Measurements from ENCODE around the gene SWT1.

DNA sequence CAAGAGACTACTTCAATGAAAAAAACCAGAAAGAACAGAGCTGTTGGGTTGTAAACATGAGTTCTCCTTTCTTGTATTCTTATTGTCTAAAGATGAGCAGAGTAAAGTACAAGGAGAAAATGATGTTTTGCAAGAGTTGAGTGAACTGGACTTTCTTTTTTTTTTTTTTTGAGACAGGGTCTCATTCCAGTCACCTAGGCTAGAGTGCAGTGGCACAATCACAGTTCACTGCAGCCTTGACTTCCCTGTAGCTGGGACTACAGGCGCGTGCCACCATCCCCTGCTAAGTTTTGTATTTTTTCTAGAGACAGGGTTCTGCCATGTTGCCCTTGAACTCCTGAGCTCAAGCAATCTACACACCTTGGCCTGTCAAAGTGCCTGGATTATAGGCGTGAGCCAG lies 167.2 kb downstream of the SWT1 start:
- TF ChIP-seq, protein P1, sequence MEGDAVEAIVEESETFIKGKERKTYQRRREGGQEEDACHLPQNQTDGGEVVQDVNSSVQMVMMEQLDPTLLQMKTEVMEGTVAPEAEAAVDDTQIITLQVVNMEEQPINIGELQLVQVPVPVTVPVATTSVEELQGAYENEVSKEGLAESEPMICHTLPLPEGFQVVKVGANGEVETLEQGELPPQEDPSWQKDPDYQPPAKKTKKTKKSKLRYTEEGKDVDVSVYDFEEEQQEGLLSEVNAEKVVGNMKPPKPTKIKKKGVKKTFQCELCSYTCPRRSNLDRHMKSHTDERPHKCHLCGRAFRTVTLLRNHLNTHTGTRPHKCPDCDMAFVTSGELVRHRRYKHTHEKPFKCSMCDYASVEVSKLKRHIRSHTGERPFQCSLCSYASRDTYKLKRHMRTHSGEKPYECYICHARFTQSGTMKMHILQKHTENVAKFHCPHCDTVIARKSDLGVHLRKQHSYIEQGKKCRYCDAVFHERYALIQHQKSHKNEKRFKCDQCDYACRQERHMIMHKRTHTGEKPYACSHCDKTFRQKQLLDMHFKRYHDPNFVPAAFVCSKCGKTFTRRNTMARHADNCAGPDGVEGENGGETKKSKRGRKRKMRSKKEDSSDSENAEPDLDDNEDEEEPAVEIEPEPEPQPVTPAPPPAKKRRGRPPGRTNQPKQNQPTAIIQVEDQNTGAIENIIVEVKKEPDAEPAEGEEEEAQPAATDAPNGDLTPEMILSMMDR (conservative IDR thresholded peaks at IDR 0.05; ENCODE audit: low read length), result no peak
- no peak for TF ChIP-seq EZH2phosphoT487 (IDR thresholded peaks at IDR 0.05; ENCODE audit: borderline replicate concordance)

Measured in Loucy (cell line).